Measurements from ENCODE around the gene RNF43. TPM values are rescaled to one million over a fixed set of nuclear protein-coding genes. Genes with fewer than 3 reads are reported as not detected.

The RNF43 gene
- total and polyA plus RNA-seq, 2 of the 13 experiments (the other 11 are each of a cell fraction or from before 2014, with no cell fraction given) = 31.0 to 53.4 TPM

DNA sequence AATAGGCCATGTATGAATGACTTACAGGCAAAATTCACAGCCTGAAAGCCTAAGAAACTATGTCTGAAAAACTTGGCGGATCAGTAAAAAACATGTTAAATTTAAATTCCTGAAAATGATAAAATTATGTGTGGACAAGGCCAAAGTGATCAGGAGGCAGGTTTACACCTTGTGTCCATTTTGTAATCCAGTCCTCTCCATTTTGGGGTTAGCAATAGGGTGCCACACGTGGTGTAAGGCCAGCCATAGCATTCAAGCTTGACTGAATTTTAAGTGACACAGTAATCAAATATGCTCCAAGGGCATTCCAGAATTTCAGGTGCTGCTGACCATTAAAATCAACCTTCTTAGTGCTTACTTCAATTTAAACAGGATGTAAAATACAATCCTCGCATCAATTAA lies 2.7 kb downstream of the RNF43 start (continued):
- TF ChIP-seq, protein P1, sequence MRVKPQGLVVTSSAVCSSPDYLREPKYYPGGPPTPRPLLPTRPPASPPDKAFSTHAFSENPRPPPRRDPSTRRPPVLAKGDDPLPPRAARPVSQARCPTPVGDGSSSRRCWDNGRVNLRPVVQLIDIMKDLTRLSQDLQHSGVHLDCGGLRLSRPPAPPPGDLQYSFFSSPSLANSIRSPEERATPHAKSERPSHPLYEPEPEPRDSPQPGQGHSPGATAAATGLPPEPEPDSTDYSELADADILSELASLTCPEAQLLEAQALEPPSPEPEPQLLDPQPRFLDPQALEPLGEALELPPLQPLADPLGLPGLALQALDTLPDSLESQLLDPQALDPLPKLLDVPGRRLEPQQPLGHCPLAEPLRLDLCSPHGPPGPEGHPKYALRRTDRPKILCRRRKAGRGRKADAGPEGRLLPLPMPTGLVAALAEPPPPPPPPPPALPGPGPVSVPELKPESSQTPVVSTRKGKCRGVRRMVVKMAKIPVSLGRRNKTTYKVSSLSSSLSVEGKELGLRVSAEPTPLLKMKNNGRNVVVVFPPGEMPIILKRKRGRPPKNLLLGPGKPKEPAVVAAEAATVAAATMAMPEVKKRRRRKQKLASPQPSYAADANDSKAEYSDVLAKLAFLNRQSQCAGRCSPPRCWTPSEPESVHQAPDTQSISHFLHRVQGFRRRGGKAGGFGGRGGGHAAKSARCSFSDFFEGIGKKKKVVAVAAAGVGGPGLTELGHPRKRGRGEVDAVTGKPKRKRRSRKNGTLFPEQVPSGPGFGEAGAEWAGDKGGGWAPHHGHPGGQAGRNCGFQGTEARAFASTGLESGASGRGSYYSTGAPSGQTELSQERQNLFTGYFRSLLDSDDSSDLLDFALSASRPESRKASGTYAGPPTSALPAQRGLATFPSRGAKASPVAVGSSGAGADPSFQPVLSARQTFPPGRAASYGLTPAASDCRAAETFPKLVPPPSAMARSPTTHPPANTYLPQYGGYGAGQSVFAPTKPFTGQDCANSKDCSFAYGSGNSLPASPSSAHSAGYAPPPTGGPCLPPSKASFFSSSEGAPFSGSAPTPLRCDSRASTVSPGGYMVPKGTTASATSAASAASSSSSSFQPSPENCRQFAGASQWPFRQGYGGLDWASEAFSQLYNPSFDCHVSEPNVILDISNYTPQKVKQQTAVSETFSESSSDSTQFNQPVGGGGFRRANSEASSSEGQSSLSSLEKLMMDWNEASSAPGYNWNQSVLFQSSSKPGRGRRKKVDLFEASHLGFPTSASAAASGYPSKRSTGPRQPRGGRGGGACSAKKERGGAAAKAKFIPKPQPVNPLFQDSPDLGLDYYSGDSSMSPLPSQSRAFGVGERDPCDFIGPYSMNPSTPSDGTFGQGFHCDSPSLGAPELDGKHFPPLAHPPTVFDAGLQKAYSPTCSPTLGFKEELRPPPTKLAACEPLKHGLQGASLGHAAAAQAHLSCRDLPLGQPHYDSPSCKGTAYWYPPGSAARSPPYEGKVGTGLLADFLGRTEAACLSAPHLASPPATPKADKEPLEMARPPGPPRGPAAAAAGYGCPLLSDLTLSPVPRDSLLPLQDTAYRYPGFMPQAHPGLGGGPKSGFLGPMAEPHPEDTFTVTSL (CRISPR knock-in tag; IDR thresholded peaks at IDR 0.05; ENCODE audit: borderline replicate concordance) = no peak
- TF ChIP-seq ZNF260 (CRISPR knock-in tag; IDR thresholded peaks at IDR 0.05; ENCODE audit: borderline replicate concordance, low read depth) (no peak), ZNF839 (CRISPR knock-in tag; IDR thresholded peaks at IDR 0.05; ENCODE audit: borderline replicate concordance) (no peak), RBAK (CRISPR knock-in tag; IDR thresholded peaks at IDR 0.05) (no peak), FOXA1 (IDR thresholded peaks at IDR 0.05) (no peak), FOXA1 (CRISPR knock-in tag; IDR thresholded peaks at IDR 0.05) (0 out of 2 replicates have a peak, but pooled peaks have one; percentile 11), PHF20 (CRISPR knock-in tag; IDR thresholded peaks at IDR 0.05) (no peak), ZBTB7A (CRISPR knock-in tag; IDR thresholded peaks at IDR 0.05) (no peak), POGZ (CRISPR knock-in tag; IDR thresholded peaks at IDR 0.05) (no peak), ZNF850 (CRISPR knock-in tag; conservative IDR thresholded peaks at IDR 0.05) (no peak), TERF1 (CRISPR knock-in tag; IDR thresholded peaks at IDR 0.05) (no peak), SOX13 (IDR thresholded peaks at IDR 0.05) (no peak), SOX13 (CRISPR knock-in tag; conservative IDR thresholded peaks at IDR 0.05 in 1 of 2, IDR thresholded peaks at IDR 0.05 in 1 of 2) (peak in 1 of 2 experiments; percentile 16; a peak in 1 of 4 replicates), HNRNPUL1 (IDR thresholded peaks at IDR 0.05; ENCODE audit: low read depth, low read length) (no peak), DR1 (CRISPR knock-in tag; IDR thresholded peaks at IDR 0.05) (no peak), ZNF7 (CRISPR knock-in tag; IDR thresholded peaks at IDR 0.05) (no peak), HNRNPK (IDR thresholded peaks at IDR 0.05; ENCODE audit: low read depth, low read length, poor library complexity, severe bottlenecking) (no peak), ZNF205 (CRISPR knock-in tag; IDR thresholded peaks at IDR 0.05) (no peak), SRY (CRISPR knock-in tag; IDR thresholded peaks at IDR 0.05) (no peak), HOXA7 (CRISPR knock-in tag; IDR thresholded peaks at IDR 0.05) (no peak), RELA (CRISPR knock-in tag; IDR thresholded peaks at IDR 0.05) (no peak), ZNF10 (CRISPR knock-in tag; IDR thresholded peaks at IDR 0.05; ENCODE audit: borderline replicate concordance, low read depth) (no peak), SOX5 (CRISPR knock-in tag; IDR thresholded peaks at IDR 0.05; ENCODE audit: borderline replicate concordance) (peak; percentile 29; the same call in 1 of the 2 replicates)
- TF ChIP-seq, protein P2, sequence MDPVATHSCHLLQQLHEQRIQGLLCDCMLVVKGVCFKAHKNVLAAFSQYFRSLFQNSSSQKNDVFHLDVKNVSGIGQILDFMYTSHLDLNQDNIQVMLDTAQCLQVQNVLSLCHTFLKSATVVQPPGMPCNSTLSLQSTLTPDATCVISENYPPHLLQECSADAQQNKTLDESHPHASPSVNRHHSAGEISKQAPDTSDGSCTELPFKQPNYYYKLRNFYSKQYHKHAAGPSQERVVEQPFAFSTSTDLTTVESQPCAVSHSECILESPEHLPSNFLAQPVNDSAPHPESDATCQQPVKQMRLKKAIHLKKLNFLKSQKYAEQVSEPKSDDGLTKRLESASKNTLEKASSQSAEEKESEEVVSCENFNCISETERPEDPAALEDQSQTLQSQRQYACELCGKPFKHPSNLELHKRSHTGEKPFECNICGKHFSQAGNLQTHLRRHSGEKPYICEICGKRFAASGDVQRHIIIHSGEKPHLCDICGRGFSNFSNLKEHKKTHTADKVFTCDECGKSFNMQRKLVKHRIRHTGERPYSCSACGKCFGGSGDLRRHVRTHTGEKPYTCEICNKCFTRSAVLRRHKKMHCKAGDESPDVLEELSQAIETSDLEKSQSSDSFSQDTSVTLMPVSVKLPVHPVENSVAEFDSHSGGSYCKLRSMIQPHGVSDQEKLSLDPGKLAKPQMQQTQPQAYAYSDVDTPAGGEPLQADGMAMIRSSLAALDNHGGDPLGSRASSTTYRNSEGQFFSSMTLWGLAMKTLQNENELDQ (CRISPR knock-in tag; IDR thresholded peaks at IDR 0.05; ENCODE audit: borderline replicate concordance) = no peak
